ENCODE results near the gene CSF2RB.

CSF2RB gene

GRCh38 chr22:36976606-36977005 lies 63.2 kb downstream of the CSF2RB start:
- DNase-seq (ENCODE audit: low read depth, low spot score), result no peak
- TF ChIP-seq CTCF (IDR thresholded peaks at IDR 0.05; ENCODE audit: low read depth, low read length), result no peak
- in situ Hi-C loops (cut with HindIII; ENCODE audit: low sequenced_read_pairs), result no loop called here
- H3K4me3 ChIP-seq (ENCODE audit: low read depth, low read length), result no peak overlapping the region

- peak overlapping the region; percentile 41 for H3K4me3 ChIP-seq (ENCODE audit: low read depth, low read length)
- in situ Hi-C loops (cut with HindIII; ENCODE audit: low sequenced_read_pairs), result no loop called here
- TF ChIP-seq CTCF (IDR thresholded peaks at IDR 0.05; ENCODE audit: low read depth, low read length), result peak; percentile 47
- peak; percentile 12 for DNase-seq (ENCODE audit: low read depth, low spot score)
Observed at GRCh38 chr22:36977401-36977861, 64.0 kb downstream of the CSF2RB start.

GRCh38 chr22:36977947-36978660 lies 64.7 kb downstream of the CSF2RB start:
- DNase-seq (ENCODE audit: low read depth, low spot score), result peak; percentile 75
- peak overlapping the region; percentile 41 for H3K4me3 ChIP-seq (ENCODE audit: low read depth, low read length)
- TF ChIP-seq CTCF (IDR thresholded peaks at IDR 0.05; ENCODE audit: low read depth, low read length), result peak; percentile 90
- in situ Hi-C loops (cut with HindIII; ENCODE audit: low sequenced_read_pairs), result no loop called here

GRCh38 chr22:36979016-36979910 lies 65.8 kb downstream of the CSF2RB start:
- TF ChIP-seq CTCF (IDR thresholded peaks at IDR 0.05; ENCODE audit: low read depth, low read length), result no peak
- in situ Hi-C loops (cut with HindIII; ENCODE audit: low sequenced_read_pairs), result no loop called here
- H3K4me3 ChIP-seq (ENCODE audit: low read depth, low read length), result no peak overlapping the region
- DNase-seq (ENCODE audit: low read depth, low spot score), result no peak

GRCh38 chr22:36981247-36981775 lies 67.9 kb downstream of the CSF2RB start:
- in situ Hi-C loops (cut with HindIII; ENCODE audit: low sequenced_read_pairs), result no loop called here
- no peak for DNase-seq (ENCODE audit: low read depth, low spot score)
- H3K4me3 ChIP-seq (ENCODE audit: low read depth, low read length), result no peak overlapping the region
- TF ChIP-seq CTCF (IDR thresholded peaks at IDR 0.05; ENCODE audit: low read depth, low read length), result no peak

- in situ Hi-C loops (cut with HindIII; ENCODE audit: low sequenced_read_pairs), result no loop called here
- no peak for DNase-seq (ENCODE audit: low read depth, low spot score)
Observed at GRCh38 chr22:36982136-36982535, 68.7 kb downstream of the CSF2RB start.

More at GRCh38 chr22:36982136-36982535, 68.7 kb downstream of the CSF2RB start:
- no peak overlapping the region for H3K4me3 ChIP-seq (ENCODE audit: low read depth, low read length)
- TF ChIP-seq CTCF (IDR thresholded peaks at IDR 0.05; ENCODE audit: low read depth, low read length), result no peak
